GM13976 (cell line): ENCODE results near the gene PAPOLA.

Experiments
- DNase-seq: peaks from one replicate; pipeline ENCODE4 v3.0.0; 2012; ENCODE audit warnings: low spot score
- CTCF ChIP-seq: IDR thresholded peaks from 2 replicates; pipeline ENCODE4 v1.5.1; 2012; ENCODE audit warnings: borderline replicate concordance, mild to moderate bottlenecking; ENCODE audit not compliant: insufficient read depth; ENCODE audit errors: extremely low read depth, missing control alignments, control extremely low read depth
- in situ Hi-C: fragments of 300-500 bp; cut with MboI; formaldehyde crosslinking; loops from one replicate; pipeline ENCODE4 v1.12.0; 2022; ENCODE audit warnings: low sequenced_read_pairs, mixed read lengths, inconsistent platforms; ENCODE audit not compliant: unreplicated experiment

Gene PAPOLA

GRCh38 chr14:96554315-96554910 is 52.2 kb downstream of the PAPOLA start:
- DNase-seq, result no peak
- TF ChIP-seq CTCF, result no peak
- in situ Hi-C loops, result no loop called here

GRCh38 chr14:96559571-96559970 is 57.4 kb downstream of the PAPOLA start:
- DNase-seq, result no peak
- TF ChIP-seq CTCF, result no peak
- in situ Hi-C loops, result no loop called here

- in situ Hi-C loops, result no loop called here
- no peak for DNase-seq
- no peak for TF ChIP-seq CTCF
These were observed 62.2 kb downstream of the PAPOLA start for GRCh38 chr14:96564389-96564788.

GRCh38 chr14:96565811-96566210 is 63.6 kb downstream of the PAPOLA start:
- no peak for DNase-seq
- no peak for TF ChIP-seq CTCF
- in situ Hi-C loops, result no loop called here

- in situ Hi-C loops, result no loop called here
- peak; percentile 17 for DNase-seq
- TF ChIP-seq CTCF, result peak; percentile 41
These were observed 65.2 kb downstream of the PAPOLA start for GRCh38 chr14:96567289-96567899.

GRCh38 chr14:96568621-96569020 is 66.4 kb downstream of the PAPOLA start:
- no peak for TF ChIP-seq CTCF
- DNase-seq, result no peak
- in situ Hi-C loops, result no loop called here
